Gastroesophageal sphincter (tissue), 4 donors: ENCODE results near the gene TBC1D22B. TPM values are rescaled to one million over a fixed set of nuclear protein-coding genes. Genes with fewer than 3 reads are reported as not detected.
A peak's percentile ranks its signal among the peaks of the same experiment; 100 is the strongest.

Experiments
- ATAC-seq: fragments of 150-250 bp; one replicate; pipeline ENCODE4 v1.9.1; 2016; ENCODE audit warnings: mild to moderate bottlenecking, moderate library complexity
- H3K27ac ChIP-seq, 4 donors: fragments of 200-600 bp; sonication (generic) in 3 of 4; 1 replicate in 3 of 4; 2 replicates in 1 of 4; pipeline ENCODE4 v1.5.1; 2016 to 2019
- H3K27me3 ChIP-seq: fragments of 200-600 bp; sonication (generic); one replicate; pipeline ENCODE4 v1.5.1; 2019
- H3K36me3 ChIP-seq, 2 donors: fragments of 200-600 bp; sonication (generic); one replicate each; pipeline ENCODE4 v1.5.1; 2019; ENCODE audit warnings: control low read depth in 1 of 2
- H3K4me1 ChIP-seq, 3 donors: fragments of 200-600 bp; sonication (generic); 1 replicate in 2 of 3; 2 replicates in 1 of 3; pipeline ENCODE4 v1.5.1; 2016 to 2019; ENCODE audit warnings: control low read depth in 2 of 3
- H3K4me3 ChIP-seq, 2 donors: fragments of 200-600 bp; sonication (generic); one replicate each; pipeline ENCODE4 v1.5.1; 2019; ENCODE audit warnings: mild to moderate bottlenecking in 1 of 2, moderate library complexity in 1 of 2
- H3K9me3 ChIP-seq, 3 donors: fragments of 200-600 bp; sonication (generic); one replicate each; pipeline ENCODE4 v1.5.1; 2017 to 2019; ENCODE audit warnings: control low read depth in 2 of 3
- EP300 ChIP-seq: sonication (generic); formaldehyde crosslinking; IDR thresholded peaks from one replicate; pipeline ENCODE4 v1.6.1; 2017; ENCODE audit warnings: antibody characterized with exemption, mild to moderate bottlenecking
- POLR2A ChIP-seq, 2 donors: fragments of 450-650 bp; IDR thresholded peaks; one replicate each; pipeline ENCODE4 v1.6.1; 2017; ENCODE audit warnings: antibody characterized with exemption in 2 of 2, mild to moderate bottlenecking in 2 of 2, moderate library complexity in 1 of 2
- POLR2AphosphoS5 ChIP-seq: sonication (generic); formaldehyde crosslinking; IDR thresholded peaks from one replicate; pipeline ENCODE4 v1.6.1; 2017; ENCODE audit warnings: antibody characterized with exemption
- WGBS, 2 donors: methylation state at CpG; one replicate each; pipeline ENCODE4 v1.1.5; 2018; ENCODE audit warnings: low coverage in 1 of 2; 5-methylcytosine and 5-hydroxymethylcytosine counted together
- total RNA-seq, 4 donors: library from RNA; depleted of rRNA; stranded (reverse); fragments of >200 nt; gene quantifications; one replicate each; pipeline ENCODE4 v1.1.0, GENCODE V29; 2016
- TF ChIP-seq, protein P1 (sequence below), 4 experiments: fragments of 200-600 bp in 2 of 4; fragments of 450-650 bp in 2 of 4; sonication (generic) in 1 of 4; IDR thresholded peaks; one replicate each; pipeline ENCODE4 v1.5.1; 2017 to 2019; ENCODE audit warnings: antibody characterized with exemption in 4 of 4, mild to moderate bottlenecking in 2 of 4, moderate library complexity in 2 of 4

The TBC1D22B gene
- total RNA-seq, 4 donors from 2014 or later, result 5.0 to 9.2 (median 8.3) TPM

DNA sequence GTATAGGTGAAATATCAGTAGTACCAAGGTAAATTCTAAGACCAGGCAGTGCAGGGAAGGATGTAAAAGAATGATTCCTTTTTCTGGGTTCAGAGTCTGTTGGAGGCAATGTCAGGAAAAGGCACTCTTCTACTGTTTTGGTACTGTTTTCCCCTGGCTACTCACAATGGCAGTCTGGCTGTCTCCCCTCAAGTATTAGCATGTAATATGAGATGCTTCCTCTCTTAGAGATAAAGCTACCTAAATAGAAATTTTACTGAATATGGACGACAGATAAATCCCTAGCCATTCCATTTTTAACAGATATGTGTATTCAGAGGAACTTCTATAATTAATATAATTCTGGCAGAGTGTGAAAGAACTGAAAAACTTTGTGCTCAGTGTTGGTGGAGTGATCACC, 99.7 kb downstream of the TBC1D22B start:
- Histone ChIP-seq H3K4me1 (peaks cover 0 to 29% (median 7%) of the 10 kb centered on the region in 3 donors), H3K36me3 (peaks cover 2 to 22% of the 10 kb centered on the region in 2 donors), H3K4me3 (no peak overlapping the region), H3K27me3 (no peaks in the 10 kb centered on the region), H3K9me3 (no peaks in the 10 kb centered on the region), H3K27ac (no peak overlapping the region)
- WGBS, 2 donors, result 48% methylated on average over 1 of the region's 1 CpG; no CpG with 5 or more reads in 1 of the 2 donors
- no peak for ATAC-seq
- TF ChIP-seq POLR2AphosphoS5, result no peak

DNA sequence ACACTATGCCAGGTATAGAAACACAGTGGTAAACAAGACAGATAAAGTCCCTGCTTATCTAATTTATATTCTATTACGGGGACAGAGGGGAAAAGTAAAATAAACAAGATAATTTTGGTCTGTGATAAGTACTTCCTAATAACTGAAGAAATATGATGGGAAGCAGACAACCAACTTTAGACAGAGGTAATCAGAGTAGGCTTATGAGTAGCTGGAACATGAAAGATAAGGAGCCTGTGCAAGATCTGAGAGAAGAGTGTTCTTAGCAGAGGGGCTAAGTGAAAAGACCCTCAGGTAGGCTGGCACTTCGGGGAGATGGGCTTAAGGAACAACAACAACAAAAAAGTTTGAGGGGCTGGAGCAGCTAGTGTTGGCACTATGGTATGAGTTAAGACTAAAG, 100.3 kb downstream of the TBC1D22B start:
- TF ChIP-seq, protein P1, sequence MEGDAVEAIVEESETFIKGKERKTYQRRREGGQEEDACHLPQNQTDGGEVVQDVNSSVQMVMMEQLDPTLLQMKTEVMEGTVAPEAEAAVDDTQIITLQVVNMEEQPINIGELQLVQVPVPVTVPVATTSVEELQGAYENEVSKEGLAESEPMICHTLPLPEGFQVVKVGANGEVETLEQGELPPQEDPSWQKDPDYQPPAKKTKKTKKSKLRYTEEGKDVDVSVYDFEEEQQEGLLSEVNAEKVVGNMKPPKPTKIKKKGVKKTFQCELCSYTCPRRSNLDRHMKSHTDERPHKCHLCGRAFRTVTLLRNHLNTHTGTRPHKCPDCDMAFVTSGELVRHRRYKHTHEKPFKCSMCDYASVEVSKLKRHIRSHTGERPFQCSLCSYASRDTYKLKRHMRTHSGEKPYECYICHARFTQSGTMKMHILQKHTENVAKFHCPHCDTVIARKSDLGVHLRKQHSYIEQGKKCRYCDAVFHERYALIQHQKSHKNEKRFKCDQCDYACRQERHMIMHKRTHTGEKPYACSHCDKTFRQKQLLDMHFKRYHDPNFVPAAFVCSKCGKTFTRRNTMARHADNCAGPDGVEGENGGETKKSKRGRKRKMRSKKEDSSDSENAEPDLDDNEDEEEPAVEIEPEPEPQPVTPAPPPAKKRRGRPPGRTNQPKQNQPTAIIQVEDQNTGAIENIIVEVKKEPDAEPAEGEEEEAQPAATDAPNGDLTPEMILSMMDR (IDR thresholded peaks at IDR 0.05), result no peak
- TF ChIP-seq EP300, result no peak
- TF ChIP-seq POLR2A (IDR thresholded peaks at IDR 0.05), result no peak
- TF ChIP-seq POLR2AphosphoS5, result no peak
- Histone ChIP-seq H3K9me3 (no peaks in the 10 kb centered on the region), H3K36me3 (peaks cover 2 to 28% of the 10 kb centered on the region in 2 donors), H3K27me3 (no peaks in the 10 kb centered on the region), H3K4me1 (peaks cover 0 to 29% (median 7%) of the 10 kb centered on the region in 3 donors), H3K27ac (no peak overlapping the region), H3K4me3 (no peak overlapping the region)
- ATAC-seq, result no peak
- WGBS, 2 donors, result 39 to 92% methylated on average over 2 of the region's 2 CpGs

DNA sequence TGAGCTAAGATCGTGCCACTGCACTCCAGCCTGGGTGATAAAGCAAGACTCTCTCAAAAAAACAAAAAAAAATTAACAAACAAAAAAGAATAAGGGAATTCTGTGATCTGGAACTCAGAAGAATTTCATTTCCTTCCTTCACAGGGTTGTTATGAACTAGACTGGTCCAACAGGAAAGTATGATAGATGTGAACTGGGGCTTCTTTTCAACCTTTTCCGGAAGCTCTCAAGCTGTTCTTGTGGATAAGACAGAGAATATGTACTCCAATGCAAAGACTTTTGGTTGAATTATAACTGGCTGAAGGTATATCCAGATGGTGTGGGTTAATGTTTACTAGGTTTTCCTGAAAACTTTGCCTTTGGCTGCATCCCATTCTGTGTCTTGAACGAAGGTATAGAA, 101.5 kb downstream of the TBC1D22B start:
- 89 to 91% methylated on average over 3 of the region's 3 CpGs for WGBS, 2 donors
- Histone ChIP-seq H3K27ac (no peak overlapping the region), H3K9me3 (no peaks in the 10 kb centered on the region), H3K4me3 (no peak overlapping the region), H3K27me3 (no peaks in the 10 kb centered on the region), H3K4me1 (peaks cover 0 to 21% (median 7%) of the 10 kb centered on the region in 3 donors), H3K36me3 (peaks cover 2 to 37% of the 10 kb centered on the region in 2 donors)
- no peak for ATAC-seq
- TF ChIP-seq POLR2AphosphoS5, result no peak
- TF ChIP-seq EP300, result no peak

DNA sequence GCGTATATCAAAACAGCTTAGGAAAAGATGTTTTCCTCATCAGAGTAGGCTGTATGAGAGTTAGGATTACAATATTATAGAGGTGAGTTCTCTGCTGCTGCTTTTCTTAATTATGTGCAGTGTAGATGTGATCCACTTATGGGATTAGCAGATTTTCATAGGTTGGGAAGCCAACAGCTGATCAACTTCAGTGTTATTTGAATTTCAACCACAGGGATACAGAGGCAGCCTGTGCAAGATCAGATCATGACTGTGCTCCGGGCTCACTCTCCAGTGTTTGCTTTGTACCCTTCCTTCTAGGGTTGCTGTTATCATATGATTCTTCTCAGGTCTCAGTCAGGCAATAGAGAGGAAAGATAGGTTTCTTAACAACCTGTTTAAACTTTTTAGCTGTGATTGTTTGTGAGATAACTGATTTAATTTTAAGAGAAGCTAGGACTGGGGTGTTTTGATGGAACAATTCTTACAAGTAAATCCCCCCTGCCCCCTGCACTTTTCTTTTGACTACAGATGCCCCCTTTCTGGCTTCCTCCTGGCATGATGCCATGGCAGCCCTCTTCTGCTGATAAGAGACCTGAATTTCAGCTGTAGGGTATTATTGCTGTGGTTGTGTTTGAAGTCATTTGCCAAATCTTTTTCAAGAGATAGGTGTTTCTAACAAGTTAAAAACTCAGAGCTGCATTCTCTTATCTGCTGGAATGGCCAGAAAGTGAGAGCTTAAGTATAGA, 104.7 kb downstream of the TBC1D22B start:
- no peak for TF ChIP-seq EP300
- no peak for TF ChIP-seq POLR2A (IDR thresholded peaks at IDR 0.05)
- no peak for TF ChIP-seq POLR2AphosphoS5
- TF ChIP-seq, protein P1 (IDR thresholded peaks at IDR 0.05), result no peak
- no peaks in the 10 kb centered on the region for H3K27me3 ChIP-seq
- H3K4me3 ChIP-seq, result no peak overlapping the region
- WGBS, 2 donors, result 69 to 78% methylated on average over 1 to 2 of the region's 2 CpGs
- H3K4me1 ChIP-seq, result peaks cover 0 to 25% (median 6%) of the 10 kb centered on the region in 3 donors
- no peak overlapping the region for H3K27ac ChIP-seq
- H3K36me3 ChIP-seq, result peaks cover 2 to 44% of the 10 kb centered on the region in 2 donors
- no peaks in the 10 kb centered on the region for H3K9me3 ChIP-seq
- ATAC-seq, result no peak

DNA sequence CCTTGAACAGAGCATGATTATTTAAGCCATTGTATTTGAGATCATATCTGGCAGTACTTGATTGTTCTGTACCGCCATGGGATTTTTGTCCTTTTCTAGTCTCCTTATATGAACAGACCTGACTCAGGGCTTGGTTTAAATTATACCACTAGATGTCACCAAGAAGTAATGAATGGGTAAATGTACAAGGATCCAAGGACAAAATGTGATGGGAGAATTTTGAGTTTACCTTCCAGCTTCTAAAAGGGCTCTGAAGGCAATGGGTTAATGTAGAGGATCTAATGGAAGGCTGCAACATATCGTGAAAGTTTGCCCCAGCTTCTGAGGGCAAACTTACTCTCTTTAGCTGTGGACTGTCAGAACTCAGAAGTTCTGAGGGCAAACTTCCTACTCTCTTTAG, 108.2 kb downstream of the TBC1D22B start:
- Histone ChIP-seq H3K27me3 (no peaks in the 10 kb centered on the region), H3K4me3 (no peak overlapping the region), H3K9me3 (no peaks in the 10 kb centered on the region), H3K36me3 (peaks cover 2 to 63% of the 10 kb centered on the region in 2 donors), H3K27ac (peak overlapping the region in 1 of 4 donors; percentile 16), H3K4me1 (peaks cover 0 to 31% (median 6%) of the 10 kb centered on the region in 3 donors)
- TF ChIP-seq, protein P1 (IDR thresholded peaks at IDR 0.05), result peak in 3 of 4 experiments; percentile 5 to 38 (median 21)
- no peak for TF ChIP-seq POLR2A (IDR thresholded peaks at IDR 0.05)
- TF ChIP-seq POLR2AphosphoS5, result no peak
- no peak for TF ChIP-seq EP300
- 33 to 46% methylated on average over 1 to 2 of the region's 2 CpGs for WGBS, 2 donors
- no peak for ATAC-seq

DNA sequence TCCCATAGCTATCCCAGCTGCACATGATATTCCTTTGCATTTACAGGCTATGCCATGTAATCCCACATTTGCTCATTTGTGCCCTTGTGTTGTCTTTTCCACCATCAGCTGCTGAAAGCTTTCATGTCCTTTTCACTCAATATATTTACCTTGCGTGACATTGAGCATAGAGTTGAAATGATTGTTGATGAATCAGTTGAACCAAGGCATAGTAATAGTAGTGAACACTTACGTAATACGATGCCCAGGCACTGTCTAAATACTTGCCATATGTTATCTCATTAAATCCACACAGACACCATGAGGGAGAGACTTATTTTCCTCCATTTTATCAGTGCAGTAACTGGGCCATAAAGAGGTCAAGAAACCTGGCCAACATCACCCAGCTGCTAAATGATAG, 109.3 kb downstream of the TBC1D22B start:
- ATAC-seq, result no peak
- H3K4me1 ChIP-seq, result peaks cover 0 to 31% (median 6%) of the 10 kb centered on the region in 3 donors
- no peaks in the 10 kb centered on the region for H3K9me3 ChIP-seq
- peaks cover 0 to 63% of the 10 kb centered on the region in 2 donors for H3K36me3 ChIP-seq
- no peak overlapping the region for H3K4me3 ChIP-seq
- H3K27me3 ChIP-seq, result no peaks in the 10 kb centered on the region
- TF ChIP-seq POLR2A (IDR thresholded peaks at IDR 0.05) (no peak), EP300 (no peak), POLR2AphosphoS5 (no peak)
- TF ChIP-seq, protein P1 (IDR thresholded peaks at IDR 0.05), result no peak
- no peak overlapping the region for H3K27ac ChIP-seq
- WGBS, 2 donors, result 93 to 96% methylated on average over 3 of the region's 3 CpGs
